ENCODE data around the gene TBC1D21. TPM values are rescaled to one million over a fixed set of nuclear protein-coding genes. Genes with fewer than 3 reads are reported as not detected.

The TBC1D21 gene
- total and polyA plus RNA-seq, 2 of the 8 experiments (the other 6 are each of a cell fraction or from before 2014, with no cell fraction given) = not detected

- TF ChIP-seq POLR2AphosphoS5 (IDR thresholded peaks at IDR 0.05; ENCODE audit: low read depth, low read length) (no peak), KDM4A (IDR thresholded peaks at IDR 0.05; ENCODE audit: low read depth, low read length, severe bottlenecking) (no peak), TBP (IDR thresholded peaks at IDR 0.05; ENCODE audit: low read depth, low read length) (no peak), NRF1 (IDR thresholded peaks at IDR 0.05; ENCODE audit: low read depth, low read length) (no peak), RNF2 (IDR thresholded peaks at IDR 0.05; ENCODE audit: borderline replicate concordance, low read depth, low read length, missing control alignments, poor library complexity, severe bottlenecking) (no peak), CTBP2 (IDR thresholded peaks at IDR 0.05; ENCODE audit: borderline replicate concordance, insufficient read depth, insufficient read length, low read length) (no peak), SUZ12 (IDR thresholded peaks at IDR 0.05; ENCODE audit: low read length) (no peak), POU5F1 (IDR thresholded peaks at IDR 0.05; ENCODE audit: low read depth, low read length) (no peak), JUN (IDR thresholded peaks at IDR 0.05; ENCODE audit: low read depth, low read length) (no peak), ZNF274 (IDR thresholded peaks at IDR 0.05; ENCODE audit: borderline replicate concordance, extremely low read depth, low read length) (no peak), CBX5 (IDR thresholded peaks at IDR 0.05; ENCODE audit: low read depth, low read length) (no peak), SAP30 (IDR thresholded peaks at IDR 0.05; ENCODE audit: insufficient read depth, insufficient replicate concordance, low read length) (no peak), ASH2L (IDR thresholded peaks at IDR 0.05; ENCODE audit: low read length) (peak; percentile 44), CREB1 (IDR thresholded peaks at IDR 0.05) (no peak), CHD1 (IDR thresholded peaks at IDR 0.05; ENCODE audit: low read depth, low read length) (no peak), HDAC2 (IDR thresholded peaks at IDR 0.05; ENCODE audit: borderline replicate concordance in 1 of 2, low read depth in 2 of 2, low read length in 2 of 2) (no peak), JUND (IDR thresholded peaks at IDR 0.05; ENCODE audit: low read length) (no peak), GTF2F1 (IDR thresholded peaks at IDR 0.05; ENCODE audit: borderline replicate concordance, low read depth, low read length) (no peak), RAD21 (IDR thresholded peaks at IDR 0.05 in 1 of 2, conservative IDR thresholded peaks at IDR 0.05 in 1 of 2; ENCODE audit: low read depth in 2 of 2, low read length in 2 of 2) (no peak), E2F6 (IDR thresholded peaks at IDR 0.05) (no peak), CEBPB (IDR thresholded peaks at IDR 0.05; ENCODE audit: low read depth, low read length) (no peak; the same call in 1 of the 2 replicates)
- TF ChIP-seq, protein P1, sequence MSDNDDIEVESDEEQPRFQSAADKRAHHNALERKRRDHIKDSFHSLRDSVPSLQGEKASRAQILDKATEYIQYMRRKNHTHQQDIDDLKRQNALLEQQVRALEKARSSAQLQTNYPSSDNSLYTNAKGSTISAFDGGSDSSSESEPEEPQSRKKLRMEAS (IDR thresholded peaks at IDR 0.05) = 0 out of 2 replicates have a peak, but pooled peaks have one; percentile 6
These were observed 49.1 kb downstream of the TBC1D21 start (continued) for GRCh38 chr15:73922186-73923151.

All from H1 (cell line).